ENCODE data around the gene SOX5.

DNA sequence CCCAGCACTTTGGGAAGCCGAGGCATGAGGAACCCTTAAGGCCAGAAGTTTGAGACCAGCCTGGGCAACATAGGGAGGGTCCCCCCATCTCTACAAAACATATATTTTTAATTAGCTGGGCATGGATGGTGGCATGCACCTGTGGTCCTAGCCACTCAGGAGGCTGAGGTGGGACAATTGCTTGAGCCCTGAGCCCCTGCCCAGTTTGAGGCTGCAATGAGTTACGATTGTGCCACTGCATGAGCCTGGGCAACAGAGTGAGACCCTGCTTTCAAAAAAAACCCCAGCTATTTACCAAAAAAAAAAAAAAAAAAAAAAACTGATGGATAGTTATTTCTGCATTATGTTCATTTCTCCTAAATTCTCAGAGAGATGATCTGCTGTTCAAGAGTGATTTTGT lies 230.0 kb downstream of the SOX5 start:
- no peak for TF ChIP-seq POLR2A (IDR thresholded peaks at IDR 0.05)
- TF ChIP-seq, protein P1, sequence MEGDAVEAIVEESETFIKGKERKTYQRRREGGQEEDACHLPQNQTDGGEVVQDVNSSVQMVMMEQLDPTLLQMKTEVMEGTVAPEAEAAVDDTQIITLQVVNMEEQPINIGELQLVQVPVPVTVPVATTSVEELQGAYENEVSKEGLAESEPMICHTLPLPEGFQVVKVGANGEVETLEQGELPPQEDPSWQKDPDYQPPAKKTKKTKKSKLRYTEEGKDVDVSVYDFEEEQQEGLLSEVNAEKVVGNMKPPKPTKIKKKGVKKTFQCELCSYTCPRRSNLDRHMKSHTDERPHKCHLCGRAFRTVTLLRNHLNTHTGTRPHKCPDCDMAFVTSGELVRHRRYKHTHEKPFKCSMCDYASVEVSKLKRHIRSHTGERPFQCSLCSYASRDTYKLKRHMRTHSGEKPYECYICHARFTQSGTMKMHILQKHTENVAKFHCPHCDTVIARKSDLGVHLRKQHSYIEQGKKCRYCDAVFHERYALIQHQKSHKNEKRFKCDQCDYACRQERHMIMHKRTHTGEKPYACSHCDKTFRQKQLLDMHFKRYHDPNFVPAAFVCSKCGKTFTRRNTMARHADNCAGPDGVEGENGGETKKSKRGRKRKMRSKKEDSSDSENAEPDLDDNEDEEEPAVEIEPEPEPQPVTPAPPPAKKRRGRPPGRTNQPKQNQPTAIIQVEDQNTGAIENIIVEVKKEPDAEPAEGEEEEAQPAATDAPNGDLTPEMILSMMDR (IDR thresholded peaks at IDR 0.05): no peak
